ENCODE results near the gene INTS2.

GRCh38 chr17:61832463-61832862 lies 95.3 kb downstream of the INTS2 start:
- TF ChIP-seq EZH2 (IDR thresholded peaks at IDR 0.05; ENCODE audit: low read length, unreplicated experiment) (no peak), CTCF (conservative IDR thresholded peaks at IDR 0.05; ENCODE audit: low read depth, low read length) (no peak)
